Stimulated activated CD4-positive, alpha-beta T cell treated with anti-CD3 and anti-CD28 coated beads, Interleukin-15, amount 100 ng/mL, for 1 hour (primary cell): Measurements from ENCODE around the gene POGLUT3.

ENCODE experiments used
- DNase-seq, 2 donors: peaks; one replicate each; pipeline ENCODE4 v3.0.0-alpha.2; 2020; ENCODE audit warnings: low read depth in 1 of 2, low spot score in 1 of 2

POGLUT3 gene

GRCh38 chr11:108501396-108501795, 3.2 kb upstream of the POGLUT3 start:
- no peak for DNase-seq

GRCh38 chr11:108500721-108501120, 2.5 kb upstream of the POGLUT3 start:
- no peak for DNase-seq

- DNase-seq: no peak
Observed at GRCh38 chr11:108500169-108500568, 2.0 kb upstream of the POGLUT3 start.

GRCh38 chr11:108498816-108499408, 728 bp upstream of the POGLUT3 start:
- no peak for DNase-seq

GRCh38 chr11:108497317-108498045, 703 bp downstream of the POGLUT3 start:
- DNase-seq: peak; percentile 24 to 42

- DNase-seq: no peak
Observed at GRCh38 chr11:108496643-108497256, 1.4 kb downstream of the POGLUT3 start.

GRCh38 chr11:108495326-108495725, 2.9 kb downstream of the POGLUT3 start:
- no peak for DNase-seq

- no peak for DNase-seq
Observed at GRCh38 chr11:108494182-108494581, 4.0 kb downstream of the POGLUT3 start.

GRCh38 chr11:108491936-108492335, 6.2 kb downstream of the POGLUT3 start:
- DNase-seq: no peak

GRCh38 chr11:108486828-108487227, 11.4 kb downstream of the POGLUT3 start:
- DNase-seq: no peak

GRCh38 chr11:108486331-108486730, 11.9 kb downstream of the POGLUT3 start:
- DNase-seq: no peak

- no peak for DNase-seq
Observed at GRCh38 chr11:108483163-108483562, 15.0 kb downstream of the POGLUT3 start.

- DNase-seq: no peak
Observed at GRCh38 chr11:108474664-108475463, 23.3 kb downstream of the POGLUT3 start.

- no peak for DNase-seq
Observed at GRCh38 chr11:108472681-108473080, 25.5 kb downstream of the POGLUT3 start.

- no peak for DNase-seq
Observed at GRCh38 chr11:108468478-108468864, 29.7 kb downstream of the POGLUT3 start.

- peak; percentile 86 to 89 for DNase-seq
Observed at GRCh38 chr11:108467091-108467823, 30.9 kb downstream of the POGLUT3 start, which contains the start of gene C11orf65. Gene C11orf65 (minus strand): TSS chr11:108467529. CDS start chr11:108461559, 5,970 bp downstream.

GRCh38 chr11:108466405-108466804, 31.8 kb downstream of the POGLUT3 start:
- DNase-seq: no peak

- DNase-seq: no peak
Observed at GRCh38 chr11:108453207-108453835, 44.9 kb downstream of the POGLUT3 start.
